Measurements from ENCODE around the gene MARCHF3.

DNA sequence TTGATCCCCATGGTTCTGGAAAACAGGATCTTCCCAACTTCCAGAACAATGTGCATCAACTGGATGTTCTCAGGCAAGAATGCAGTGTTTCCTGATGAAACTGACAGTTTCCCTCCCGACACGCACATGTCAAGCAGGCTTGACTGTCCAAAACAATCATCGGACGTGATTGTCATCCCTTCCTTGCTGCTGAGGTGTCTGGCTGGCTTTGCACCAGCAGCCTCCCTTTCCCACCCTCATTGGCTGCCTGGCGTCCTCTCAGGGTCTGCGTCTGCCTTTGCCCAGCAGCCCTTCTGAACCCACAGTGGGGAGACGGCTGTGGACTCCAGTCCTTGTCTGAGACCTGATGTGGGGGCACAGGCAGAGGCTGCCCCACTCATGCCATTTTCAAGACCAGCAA is 110.8 kb downstream of the MARCHF3 start:
- no peak for TF ChIP-seq EP300 (IDR thresholded peaks at IDR 0.05; ENCODE audit: low read depth in 2 of 2, low read length in 2 of 2)
- no peak for TF ChIP-seq EP300 (CRISPR knock-in tag; IDR thresholded peaks at IDR 0.05; ENCODE audit: borderline replicate concordance)
- TF ChIP-seq, protein P1, sequence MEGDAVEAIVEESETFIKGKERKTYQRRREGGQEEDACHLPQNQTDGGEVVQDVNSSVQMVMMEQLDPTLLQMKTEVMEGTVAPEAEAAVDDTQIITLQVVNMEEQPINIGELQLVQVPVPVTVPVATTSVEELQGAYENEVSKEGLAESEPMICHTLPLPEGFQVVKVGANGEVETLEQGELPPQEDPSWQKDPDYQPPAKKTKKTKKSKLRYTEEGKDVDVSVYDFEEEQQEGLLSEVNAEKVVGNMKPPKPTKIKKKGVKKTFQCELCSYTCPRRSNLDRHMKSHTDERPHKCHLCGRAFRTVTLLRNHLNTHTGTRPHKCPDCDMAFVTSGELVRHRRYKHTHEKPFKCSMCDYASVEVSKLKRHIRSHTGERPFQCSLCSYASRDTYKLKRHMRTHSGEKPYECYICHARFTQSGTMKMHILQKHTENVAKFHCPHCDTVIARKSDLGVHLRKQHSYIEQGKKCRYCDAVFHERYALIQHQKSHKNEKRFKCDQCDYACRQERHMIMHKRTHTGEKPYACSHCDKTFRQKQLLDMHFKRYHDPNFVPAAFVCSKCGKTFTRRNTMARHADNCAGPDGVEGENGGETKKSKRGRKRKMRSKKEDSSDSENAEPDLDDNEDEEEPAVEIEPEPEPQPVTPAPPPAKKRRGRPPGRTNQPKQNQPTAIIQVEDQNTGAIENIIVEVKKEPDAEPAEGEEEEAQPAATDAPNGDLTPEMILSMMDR (CRISPR knock-in tag; IDR thresholded peaks at IDR 0.05): no peak
- TF ChIP-seq, protein P2, sequence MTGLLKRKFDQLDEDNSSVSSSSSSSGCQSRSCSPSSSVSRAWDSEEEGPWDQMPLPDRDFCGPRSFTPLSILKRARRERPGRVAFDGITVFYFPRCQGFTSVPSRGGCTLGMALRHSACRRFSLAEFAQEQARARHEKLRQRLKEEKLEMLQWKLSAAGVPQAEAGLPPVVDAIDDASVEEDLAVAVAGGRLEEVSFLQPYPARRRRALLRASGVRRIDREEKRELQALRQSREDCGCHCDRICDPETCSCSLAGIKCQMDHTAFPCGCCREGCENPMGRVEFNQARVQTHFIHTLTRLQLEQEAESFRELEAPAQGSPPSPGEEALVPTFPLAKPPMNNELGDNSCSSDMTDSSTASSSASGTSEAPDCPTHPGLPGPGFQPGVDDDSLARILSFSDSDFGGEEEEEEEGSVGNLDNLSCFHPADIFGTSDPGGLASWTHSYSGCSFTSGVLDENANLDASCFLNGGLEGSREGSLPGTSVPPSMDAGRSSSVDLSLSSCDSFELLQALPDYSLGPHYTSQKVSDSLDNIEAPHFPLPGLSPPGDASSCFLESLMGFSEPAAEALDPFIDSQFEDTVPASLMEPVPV (CRISPR knock-in tag; IDR thresholded peaks at IDR 0.05): no peak
- TF ChIP-seq THAP11 (CRISPR knock-in tag; IDR thresholded peaks at IDR 0.05): no peak
